ENCODE data around the gene CHD3.

Gene CHD3

DNA sequence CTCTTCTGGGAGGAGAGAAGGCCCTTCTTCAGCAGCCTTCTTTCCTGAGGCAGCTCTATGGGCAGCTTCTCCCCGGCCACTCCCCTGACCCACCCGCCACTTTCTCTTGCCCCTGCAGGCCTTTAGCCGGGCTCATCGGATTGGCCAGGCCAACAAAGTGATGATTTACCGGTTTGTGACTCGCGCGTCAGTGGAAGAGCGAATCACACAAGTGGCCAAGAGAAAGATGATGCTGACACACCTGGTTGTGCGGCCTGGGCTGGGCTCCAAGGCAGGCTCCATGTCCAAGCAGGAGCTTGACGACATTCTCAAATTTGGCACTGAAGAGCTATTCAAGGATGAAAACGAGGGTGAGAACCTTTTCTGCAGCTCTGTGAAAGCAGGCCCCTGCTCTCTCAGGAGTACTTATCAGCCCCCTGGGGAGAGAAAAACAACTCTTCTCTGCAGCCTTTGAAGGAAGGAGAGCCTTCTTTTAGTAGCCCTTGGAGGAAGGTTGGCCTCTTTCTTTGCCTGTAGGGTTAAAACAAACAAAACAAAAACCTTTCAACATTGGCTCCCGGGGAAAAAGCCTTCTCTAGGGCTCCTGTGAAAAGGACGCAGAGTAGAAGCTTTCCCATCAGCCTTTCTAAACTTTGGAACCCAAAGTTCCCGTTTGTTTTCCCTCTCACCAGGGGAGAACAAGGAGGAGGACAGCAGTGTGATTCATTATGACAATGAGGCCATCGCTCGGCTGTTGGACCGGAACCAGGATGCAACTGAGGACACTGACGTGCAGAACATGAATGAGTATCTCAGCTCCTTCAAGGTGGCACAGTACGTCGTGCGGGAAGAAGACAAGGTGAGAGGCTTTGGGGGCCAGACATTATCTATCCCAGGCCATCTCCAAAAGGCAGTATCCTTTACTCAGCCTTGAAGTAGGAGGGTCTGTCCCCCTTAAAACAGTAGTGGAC lies 14.8 kb downstream of the CHD3 start:
- no peak for DNase-seq

DNA sequence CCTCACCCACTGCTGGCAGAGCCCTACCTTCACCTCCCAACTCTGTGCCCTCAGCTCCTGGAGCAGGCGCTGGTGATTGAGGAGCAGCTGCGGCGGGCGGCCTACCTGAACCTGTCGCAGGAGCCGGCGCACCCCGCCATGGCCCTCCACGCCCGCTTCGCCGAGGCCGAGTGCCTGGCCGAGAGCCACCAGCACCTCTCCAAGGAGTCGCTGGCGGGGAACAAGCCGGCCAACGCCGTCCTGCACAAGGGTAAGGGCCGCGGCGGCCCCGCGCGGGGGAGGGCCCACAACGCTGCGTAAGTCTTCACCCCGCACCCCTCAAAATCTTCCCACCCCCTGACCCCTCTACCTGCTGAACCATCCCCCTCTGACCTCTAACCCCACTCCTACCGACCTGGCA lies 20.5 kb downstream of the CHD3 start:
- no peak for DNase-seq

- DNase-seq = no peak
Observed at GRCh38 chr17:7910281-7910680, 21.7 kb downstream of the CHD3 start.

- DNase-seq = no peak
Observed at GRCh38 chr17:7910711-7911110, 22.1 kb downstream of the CHD3 start.

GRCh38 chr17:7911116-7911515 lies 22.5 kb downstream of the CHD3 start:
- no peak for DNase-seq

GRCh38 chr17:7912927-7913524 lies 24.4 kb downstream of the CHD3 start:
- peak; percentile 39 for DNase-seq

DNA sequence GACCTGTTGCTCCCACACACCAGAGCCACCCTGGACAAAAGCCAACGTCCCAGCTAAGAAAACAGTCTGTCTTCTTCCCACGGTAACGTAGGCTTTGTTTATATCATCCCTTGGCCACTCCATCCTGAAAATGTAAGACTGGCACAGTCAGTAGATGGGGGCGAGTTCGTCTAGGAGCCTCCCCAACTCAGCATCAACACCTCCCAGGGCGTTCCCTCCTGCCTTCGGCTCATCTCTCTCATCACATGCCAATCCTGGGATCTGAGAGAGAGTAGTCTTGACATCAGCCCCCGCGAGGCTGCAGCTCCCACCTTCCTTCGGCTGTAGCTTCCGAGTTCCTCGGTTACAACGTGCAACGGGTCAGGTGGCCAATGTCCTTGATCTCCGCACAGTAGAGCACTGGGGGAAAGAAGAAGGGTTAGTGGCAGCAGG lies 26.6 kb downstream of the CHD3 start:
- no peak for DNase-seq

DNA sequence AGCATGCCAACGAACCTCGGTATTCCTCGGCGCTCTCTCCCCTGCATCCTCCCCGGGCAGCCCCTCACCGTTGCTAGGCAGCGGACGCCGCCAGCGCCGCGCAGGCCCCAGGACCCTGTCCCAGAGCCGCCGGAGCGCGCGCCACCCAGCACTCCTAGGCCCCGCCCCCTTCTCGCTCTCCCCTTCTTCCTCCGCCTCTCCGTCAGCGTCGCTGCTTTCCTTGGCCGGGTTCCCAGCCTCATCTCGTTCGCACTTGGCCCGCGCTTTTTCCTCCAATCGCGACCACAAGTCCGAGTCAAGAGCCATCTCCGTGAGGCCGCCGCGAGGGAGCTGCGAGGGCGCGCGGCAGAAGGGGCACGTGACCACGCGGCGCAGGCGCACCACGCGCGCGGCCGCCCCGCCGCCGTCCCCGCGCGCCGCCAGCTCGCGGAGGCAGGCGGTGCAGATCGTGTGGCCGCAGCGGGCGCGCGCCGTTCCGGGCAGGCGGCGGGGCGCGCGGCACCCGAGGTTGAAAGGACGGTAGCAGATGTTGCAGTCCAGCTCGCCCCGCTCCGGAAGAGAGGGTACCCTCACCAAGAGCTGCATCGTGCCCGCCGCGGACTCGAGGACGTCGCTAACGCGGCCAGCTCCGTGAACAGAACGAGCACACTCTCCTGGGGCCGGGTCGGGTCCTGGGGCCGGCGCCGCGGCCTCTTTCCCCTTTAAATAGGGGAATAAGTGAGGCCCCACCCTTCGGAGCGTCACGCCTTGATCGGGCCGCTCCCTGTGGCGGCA lies 27.2 kb downstream of the CHD3 start, which contains the start of gene RNF227:
RNF227 (minus strand) TSS at position 679 of the 774 bp plus-strand sequence; CDS start at position 585, 94 bp downstream.
- peak; percentile 93 for DNase-seq

GRCh38 chr17:7916385-7916682 lies 27.7 kb downstream of the CHD3 start:
- DNase-seq = no peak

- DNase-seq = no peak
Observed at GRCh38 chr17:7916808-7917207, 28.2 kb downstream of the CHD3 start.

- DNase-seq = no peak
Observed at GRCh38 chr17:7922269-7922844, 33.8 kb downstream of the CHD3 start.

DNA sequence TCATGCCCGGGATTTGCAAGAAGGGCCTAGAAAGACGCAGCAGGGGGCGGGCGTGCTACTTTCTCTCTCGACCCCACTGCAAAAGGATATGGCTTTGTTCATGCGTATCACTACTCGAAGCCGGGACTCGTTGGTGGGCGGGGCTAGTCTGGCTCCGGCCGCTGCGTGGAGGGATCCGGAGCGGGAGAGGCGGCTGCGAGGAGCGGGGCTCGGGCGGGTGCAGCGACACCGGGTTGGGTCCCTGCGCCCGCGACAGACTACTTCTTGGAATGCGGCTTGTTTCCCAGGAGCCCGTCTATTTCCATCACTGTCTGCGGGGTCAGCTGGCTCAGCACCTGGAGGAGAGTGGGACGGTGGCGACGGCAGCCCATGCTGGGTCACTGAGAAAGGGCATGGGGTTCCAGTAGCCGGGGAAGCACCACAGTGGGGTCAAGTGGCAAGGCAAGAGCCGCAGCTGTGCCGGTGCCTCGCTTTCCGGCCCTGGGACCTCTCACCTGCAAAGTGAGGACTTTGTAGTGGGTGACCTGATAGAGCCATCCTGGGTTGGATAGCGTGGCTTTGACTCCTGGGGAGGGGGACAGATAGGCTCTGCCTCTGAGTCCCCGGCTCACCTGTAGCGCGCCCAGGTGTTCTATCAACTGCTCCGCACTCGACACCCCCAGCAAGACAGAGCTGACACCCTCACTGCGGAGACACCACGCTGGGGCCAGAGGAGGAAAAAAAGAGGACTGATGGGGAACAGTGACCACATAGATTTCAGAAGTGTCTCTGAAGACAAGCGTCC lies 34.4 kb downstream of the CHD3 start:
- no peak for DNase-seq

DNA sequence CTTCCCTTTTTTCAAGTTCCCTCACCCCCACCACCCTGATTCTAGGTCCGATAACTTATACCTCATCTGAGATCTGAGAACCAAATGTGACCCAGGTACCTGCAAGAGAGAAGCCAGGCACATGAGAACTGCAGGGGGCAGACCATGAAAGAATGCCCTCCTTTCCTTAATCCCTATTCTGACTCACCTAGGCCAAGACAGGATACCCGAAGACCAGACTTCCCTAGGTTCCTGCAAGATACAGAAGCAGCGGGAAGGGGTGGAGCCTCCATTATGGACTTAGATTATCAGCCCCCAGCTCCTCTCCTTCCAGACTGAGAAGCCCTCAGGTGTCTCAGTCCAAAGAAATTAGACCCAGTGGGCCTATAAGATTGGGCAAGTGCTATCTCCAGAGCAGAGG lies 39.0 kb downstream of the CHD3 start:
- DNase-seq = no peak

GRCh38 chr17:7929158-7930023 lies 40.8 kb downstream of the CHD3 start, which contains the start of gene KCNAB3:
Gene KCNAB3, minus strand, starts transcription at chr17:7929856. Its CDS starts 421 bp downstream, at chr17:7929435.
- DNase-seq = no peak

DNA sequence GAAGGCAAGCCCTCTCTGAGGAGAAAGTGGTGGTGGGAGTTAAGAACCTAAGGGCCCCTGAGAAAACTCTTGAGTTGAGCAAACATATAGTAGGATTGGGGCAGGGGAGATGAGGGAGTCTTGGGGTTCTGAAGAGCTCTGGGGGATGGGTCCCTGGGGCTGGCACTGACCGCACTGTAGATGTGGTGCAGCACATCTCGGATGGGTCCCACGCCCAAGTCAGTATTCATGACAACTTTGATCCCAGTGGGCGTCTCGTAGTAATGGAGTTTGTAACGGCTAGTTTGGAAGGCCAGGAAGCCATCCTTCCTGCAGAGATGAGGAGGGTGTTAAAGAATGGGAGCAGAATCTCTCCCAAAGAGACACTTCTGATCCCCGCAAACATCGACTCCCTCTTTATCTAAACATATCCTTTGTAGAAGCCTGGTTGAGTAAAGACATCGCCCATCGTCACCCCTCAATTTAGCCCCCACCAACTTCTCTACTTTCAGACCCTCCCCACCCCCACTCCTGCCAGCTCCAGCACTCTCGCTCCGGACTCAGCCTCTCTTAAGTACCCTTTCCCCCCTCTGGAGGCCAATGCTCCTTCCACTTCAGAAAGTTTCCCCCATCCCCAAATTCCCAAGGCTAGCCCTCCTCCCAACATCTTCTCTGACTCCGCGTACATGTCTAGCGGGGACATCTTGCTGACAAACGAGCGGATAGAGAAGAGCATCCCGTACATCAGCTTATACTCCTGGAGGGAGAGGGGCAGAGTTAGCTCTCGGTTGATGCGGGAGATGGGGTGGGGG lies 42.4 kb downstream of the CHD3 start:
- DNase-seq = no peak

DNA sequence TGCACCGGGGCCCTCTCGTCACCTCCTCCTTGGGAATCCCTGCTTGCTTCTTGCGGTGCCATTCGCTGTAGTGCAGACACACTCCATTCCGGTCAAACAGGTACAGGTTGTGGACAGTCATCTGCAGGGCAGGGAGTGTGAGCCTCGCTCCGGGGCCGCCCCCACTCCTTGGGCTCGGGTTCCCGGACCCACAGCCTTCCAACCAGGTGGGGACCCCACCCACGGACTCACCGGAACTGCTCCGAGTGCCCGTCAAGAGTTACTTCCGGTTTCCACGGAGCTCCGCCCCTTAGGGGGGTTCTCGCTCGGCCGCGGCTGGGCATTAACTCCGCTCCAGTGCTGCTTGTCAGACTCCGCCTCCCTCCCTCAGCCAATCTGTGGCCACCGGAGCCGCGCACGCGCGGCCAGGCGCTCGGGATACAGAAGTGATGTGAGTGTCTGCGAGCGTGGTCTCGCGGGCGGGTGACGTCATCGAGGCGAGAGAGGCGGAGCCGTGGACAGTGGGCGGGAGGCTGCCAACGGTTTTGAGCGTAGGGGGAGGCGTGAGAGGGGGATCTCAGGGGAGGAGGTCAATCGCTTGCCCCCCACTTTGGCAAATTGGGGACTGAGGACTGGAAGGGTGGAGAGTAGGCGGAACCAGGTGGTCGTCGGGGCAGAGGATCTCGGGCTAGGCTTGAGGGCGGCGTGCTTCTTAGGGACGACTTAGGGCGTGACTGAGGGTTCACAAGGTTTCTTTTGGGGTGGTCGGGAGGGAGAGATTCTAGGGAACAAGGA lies 43.3 kb downstream of the CHD3 start, which contains the start of the genes CNTROB and TRAPPC1:
CNTROB (plus strand) TSS at position 498 of the 774 bp plus-strand sequence. CDS start 874 bp downstream, outside the sequence.
TRAPPC1 (minus strand) TSS at position 238 of the 774 bp plus-strand sequence; CDS start at position 121, 117 bp downstream.
- DNase-seq = peak; percentile 98

GRCh38 chr17:7932483-7932891 lies 43.9 kb downstream of the CHD3 start:
- DNase-seq = no peak

- DNase-seq = peak; percentile 21
Observed at GRCh38 chr17:7932949-7933348, 44.4 kb downstream of the CHD3 start.

DNA sequence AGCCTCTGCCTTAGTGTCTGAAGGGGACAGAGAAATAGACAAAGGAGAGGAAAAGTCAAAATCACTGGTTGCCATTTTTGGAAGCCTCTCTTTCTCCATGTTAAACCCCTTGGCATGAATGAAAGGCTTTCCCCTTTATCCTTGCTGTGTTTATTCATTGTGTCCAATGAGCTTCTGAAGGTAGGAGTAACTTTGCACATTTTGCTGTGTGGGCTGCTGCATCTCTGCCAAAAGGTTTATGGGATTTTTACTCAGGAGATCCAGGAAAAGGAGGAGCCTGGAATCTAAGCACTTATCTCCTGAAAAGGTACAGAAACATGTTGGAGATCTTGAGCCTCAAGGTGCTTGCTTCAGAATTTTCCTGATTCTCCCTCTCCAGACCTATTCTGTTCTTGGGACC lies 47.3 kb downstream of the CHD3 start:
- DNase-seq = no peak
